SU-DHL-6 (cell line): Measurements from ENCODE around the gene FARS2.

Experiments
- CTCF ChIP-seq: fragments of 200-600 bp; sonication (generic); IDR thresholded peaks from one replicate; pipeline ENCODE4 v1.5.1; 2017; ENCODE audit warnings: antibody characterized with exemption, mild to moderate bottlenecking, low read length, moderate library complexity; ENCODE audit not compliant: insufficient read depth, poor library complexity, severe bottlenecking
- EZH2phosphoT487 ChIP-seq: fragments of 200-600 bp; sonication (generic), shearing (Covaris generic); conservative IDR thresholded peaks from 2 replicates; pipeline ENCODE4 v1.6.1; 2018; ENCODE audit warnings: mild to moderate bottlenecking, antibody characterized with exemption, low read length, moderate library complexity, mixed read lengths

GRCh38 chr6:5325173-5325572 lies 63.9 kb downstream of the FARS2 start:
- TF ChIP-seq EZH2phosphoT487 (no peak), CTCF (no peak)
